ENCODE data around the gene TAF1A. TPM values are rescaled to one million over a fixed set of nuclear protein-coding genes. Genes with fewer than 3 reads are reported as not detected.

TAF1A gene
- total RNA-seq, 6 experiments from 2014 or later = 5.3 to 7.1 (median 5.9) TPM

- peaks cover 23% of the 10 kb centered on the region for H3K4me1 Mint-ChIP-seq (ENCODE audit: low read depth)
Measured at GRCh38 chr1:222594789-222595188, 5.1 kb upstream of the TAF1A start.

GRCh38 chr1:222592171-222592570 is 2.4 kb upstream of the TAF1A start:
- Mint-ChIP-seq H3K36me3 (ENCODE audit: low read depth) (no peaks in the 10 kb centered on the region; the same call in 1 of the 2 replicates), H3K27ac (no peak overlapping the region; the same call in 1 of the 2 replicates), H3K4me1 (ENCODE audit: low read depth) (peaks cover 43% of the 10 kb centered on the region), H3K27me3 (ENCODE audit: insufficient read depth) (peaks cover 1% of the 10 kb centered on the region; the same call in 1 of the 2 replicates), H3K9me3 (peaks cover 12% of the 10 kb centered on the region; the same call in 1 of the 2 replicates), H3K4me3 (no peak overlapping the region; the same call in 1 of the 2 replicates)
- no peak for TF ChIP-seq CTCF (IDR thresholded peaks at IDR 0.05)
- DNase-seq = peak; percentile 56

More at GRCh38 chr1:222594789-222595188, 5.1 kb upstream of the TAF1A start:
- Mint-ChIP-seq H3K4me3 (no peak overlapping the region), H3K9me3 (peaks cover 12% of the 10 kb centered on the region; the same call in 1 of the 2 replicates), H3K27ac (no peak overlapping the region), H3K36me3 (ENCODE audit: low read depth) (no peaks in the 10 kb centered on the region), H3K27me3 (ENCODE audit: insufficient read depth) (peaks cover 5% of the 10 kb centered on the region)
- TF ChIP-seq CTCF (IDR thresholded peaks at IDR 0.05) = no peak
- DNase-seq = no peak

GRCh38 chr1:222588135-222588534 is 1.6 kb downstream of the TAF1A start:
- DNase-seq = no peak
- peaks cover 4% of the 10 kb centered on the region for H3K36me3 Mint-ChIP-seq (ENCODE audit: low read depth)
- no peak for TF ChIP-seq CTCF (IDR thresholded peaks at IDR 0.05)
- no peaks in the 10 kb centered on the region for H3K9me3 Mint-ChIP-seq
- H3K27me3 Mint-ChIP-seq (ENCODE audit: insufficient read depth) = no peaks in the 10 kb centered on the region; the same call in 1 of the 2 replicates
- peak overlapping the region; percentile 26 for H3K4me3 Mint-ChIP-seq
- peaks cover 49% of the 10 kb centered on the region for H3K4me1 Mint-ChIP-seq (ENCODE audit: low read depth)
- H3K27ac Mint-ChIP-seq = no peak overlapping the region

GRCh38 chr1:222586842-222587241 is 2.9 kb downstream of the TAF1A start:
- Mint-ChIP-seq H3K4me3 (no peak overlapping the region), H3K27me3 (ENCODE audit: insufficient read depth) (no peaks in the 10 kb centered on the region; the same call in 1 of the 2 replicates), H3K27ac (no peak overlapping the region), H3K4me1 (ENCODE audit: low read depth) (peaks cover 50% of the 10 kb centered on the region), H3K9me3 (no peaks in the 10 kb centered on the region), H3K36me3 (ENCODE audit: low read depth) (peaks cover 14% of the 10 kb centered on the region)
- TF ChIP-seq CTCF (IDR thresholded peaks at IDR 0.05) = no peak
- no peak for DNase-seq

GRCh38 chr1:222583079-222583478 is 6.7 kb downstream of the TAF1A start:
- TF ChIP-seq CTCF (IDR thresholded peaks at IDR 0.05) = no peak
- H3K9me3 Mint-ChIP-seq = no peaks in the 10 kb centered on the region
- no peak overlapping the region for H3K27ac Mint-ChIP-seq

More at GRCh38 chr1:222583079-222583478, 6.7 kb downstream of the TAF1A start:
- no peak overlapping the region for H3K4me3 Mint-ChIP-seq
- H3K27me3 Mint-ChIP-seq (ENCODE audit: insufficient read depth) = no peaks in the 10 kb centered on the region
- peaks cover 14% of the 10 kb centered on the region for H3K36me3 Mint-ChIP-seq (ENCODE audit: low read depth)
- peaks cover 29% of the 10 kb centered on the region for H3K4me1 Mint-ChIP-seq (ENCODE audit: low read depth)
- DNase-seq = no peak

Data from HFFc6 (cell line).